Heart right ventricle (tissue), 16 donors: Measurements from ENCODE around the gene PSME1. TPM values are rescaled to one million over a fixed set of nuclear protein-coding genes. Genes with fewer than 3 reads are reported as not detected.

Experiments
- ATAC-seq, 8 donors: fragments of 200-7000 bp; cut with Tn5 transposase; one replicate each; pipeline ENCODE4 v1.9.1; 2020; ENCODE audit warnings: mild to moderate bottlenecking in 8 of 8, moderate library complexity in 8 of 8, moderate number of reproducible peaks in 1 of 8
- DNase-seq, 2 donors: peaks; one replicate each; pipeline ENCODE4 v3.0.0-alpha.2; 2020
- H3K27ac ChIP-seq, 10 donors: fragments of 200-600 bp; sonication (generic) in 2 of 10; one replicate each; pipeline versions ENCODE4 v1.5.0 to v1.8.0; 2020 to 2022; ENCODE audit warnings: mild to moderate bottlenecking in 3 of 10
- H3K27me3 ChIP-seq, 7 donors: fragments of 200-600 bp; one replicate each; pipeline ENCODE4 v1.8.0; 2021 to 2022; ENCODE audit warnings: mild to moderate bottlenecking in 2 of 7
- H3K36me3 ChIP-seq, 9 donors: fragments of 200-600 bp; sonication (generic) in 1 of 9; one replicate each; pipeline versions ENCODE4 v1.5.0 to v1.8.0; 2020 to 2022; ENCODE audit warnings: mild to moderate bottlenecking in 2 of 9
- H3K4me1 ChIP-seq, 9 donors: fragments of 200-600 bp; sonication (generic) in 1 of 9; one replicate each; pipeline versions ENCODE4 v1.5.0 to v1.8.0; 2020 to 2022; ENCODE audit warnings: mild to moderate bottlenecking in 4 of 9
- H3K4me3 ChIP-seq, 10 donors: fragments of 200-600 bp; sonication (generic) in 2 of 10; one replicate each; pipeline versions ENCODE4 v1.5.0 to v1.8.0; 2020 to 2022; ENCODE audit warnings: mild to moderate bottlenecking in 7 of 10, moderate library complexity in 2 of 10
- H3K9me3 ChIP-seq, 11 donors: fragments of 200-600 bp in 10 of 11; sonication (generic) in 2 of 11; one replicate each; pipeline versions ENCODE4 v1.5.0 to v1.8.0; 2013 to 2022; ENCODE audit warnings: mild to moderate bottlenecking in 2 of 11, control low read depth in 1 of 11, moderate library complexity in 1 of 11
- CTCF ChIP-seq, 9 donors: fragments of 200-600 bp; sonication (generic) in 2 of 9; IDR thresholded peaks; one replicate each; pipeline versions ENCODE4 v1.5.0 to v1.8.0; 2021 to 2022; ENCODE audit warnings: antibody characterized with exemption in 9 of 9, mild to moderate bottlenecking in 5 of 9, moderate library complexity in 1 of 9
- WGBS, 2 donors: extraction: QIAGEN DNeasy Blood & Tissue Kit; methylation state at CpG; one replicate each; pipeline ENCODE4 v1.1.7; 2013; ENCODE audit warnings: inconsistent platforms in 1 of 2; 5-methylcytosine and 5-hydroxymethylcytosine counted together
- intact Hi-C, 10 donors: fragments of 100-400 bp; cut with DNase I; formaldehyde crosslinking; loops; one replicate each; pipeline versions ENCODE4 v1.11.1 to v1.14.2; 2022
- polyA plus RNA-seq, 2 donors: library from polyadenylated mRNA; stranded (reverse); fragments of 200-250 nt; gene quantifications; one replicate each; pipeline ENCODE4 v1.2.3, GENCODE V29; 2013
- total RNA-seq, 10 donors: library from RNA; stranded (reverse); fragmentation: NEBNext Ultra II Directional in 3 of 10; extraction: Animal tissue kit (Norgen Biotek cat#: 25700) in 3 of 10; gene quantifications; one replicate each; pipeline versions ENCODE4 v1.2.1 to v1.2.4, GENCODE V29; 2021 to 2023
- donor health status: Arrhythmogenic right ventricular cardiomyopathy.
- donor health status: ischemic (EF 13 %, LVEDD 7.1; RV severe dilation, severe dysfunction).
- donor health status: healthy with polysubstance abuse.
- donor health status: DM: no; HTN: yes; CAD: no.
- donor health status: DM: no; HTN: no; CAD: no.
- donor health status: ischemic (EF 25% LVEDD 6.9; RV normal size, moderate dysfunction).
- donor health status: ischemic (EF 25% LVEDD 5.7; RV mildly dilated, moderate dysfunction).
- donor health status: healthy.
- donor health status: DM: yes; HTN: yes; CAD: no.
- donor health status: Ischemic cardiomyopathy.
- donor health status: ischemic (EF 35%, LVEDD 5.7; RV mildly dilated, moderate dysfunction).
- donor health status: nonischemic (EF 11% LVEDD 7.7; RV severe dilation, severe dysfunction).
- donor health status: DM: yes; HTN: yes; CAD: no.
- donor health status: PGD.
- donor health status: ischemic (EF 29% LVEDD 5.4; RV normal size, mild dysfunction).
- donor health status: nonischemic (EF 23%, LVEDD 6.1; RV moderate dilation, normal function).

PSME1 gene
- total and polyA plus RNA-seq, 12 donors = 84.3 to 341 (median 103) TPM

GRCh38 chr14:24145690-24146452, 9.9 kb downstream of the PSME1 start:
- intact Hi-C loops = loop anchor here in 4 of 10 donors (2.0 to 10.0 kb wide), 4 partner anchors 15 to 841 kb away; partner anchors contain the start of genes DCAF11 (in 3 of the 4), NRL (in 3 of the 4), BCL2L2 (in 1 of the 4) and IRF9 (in 1 of the 4)
- TF ChIP-seq CTCF (IDR thresholded peaks at IDR 0.05) = no peak
- Histone ChIP-seq H3K36me3 (peaks cover 0 to 55% (median 22%) of the 10 kb centered on the region in 9 donors), H3K4me3 (peak overlapping the region; percentile 75 to 96 (median 84)), H3K9me3 (no peaks in the 10 kb centered on the region), H3K4me1 (peaks cover 18 to 61% (median 35%) of the 10 kb centered on the region in 9 donors), H3K27ac (peak overlapping the region; percentile 79 to 97 (median 94)), H3K27me3 (no peaks in the 10 kb centered on the region)
- DNase-seq = no peak
- WGBS, 2 donors = 14% methylated on average over 9 of the region's 9 CpGs
- no peak for ATAC-seq

GRCh38 chr14:24146453-24146977, 10.5 kb downstream of the PSME1 start, which contains the start of gene PSME2:
TSS of gene PSME2 (minus strand) at chr14:24146610. CDS start at chr14:24146581, 29 bp downstream.
- 0% methylated on average over 25 of the region's 25 CpGs for WGBS, 2 donors
- Histone ChIP-seq H3K27me3 (no peaks in the 10 kb centered on the region), H3K27ac (peak within 1 kb of the TSS; percentile 79 to 97 (median 94)), H3K4me3 (peak within 1 kb of the TSS; percentile 75 to 96 (median 84)), H3K36me3 (peaks cover 0 to 61% (median 29%) of the 10 kb centered on the region in 9 donors), H3K9me3 (no peaks in the 10 kb centered on the region), H3K4me1 (peaks cover 18 to 61% (median 34%) of the 10 kb centered on the region in 9 donors)
- TF ChIP-seq CTCF (IDR thresholded peaks at IDR 0.05) = peak in 2 of 9 donors; percentile 7 to 21
- intact Hi-C loops = loop anchor here in 4 of 10 donors (2.0 to 10.0 kb wide), 4 partner anchors 14 to 842 kb away; partner anchors contain the start of genes DCAF11 (in 3 of the 4), NRL (in 3 of the 4), BCL2L2 (in 1 of the 4) and IRF9 (in 1 of the 4)
- peak; percentile 93 to 95 for DNase-seq
- ATAC-seq = peak; percentile 85 to 94 (median 89)

- intact Hi-C loops = loop anchor here in 4 of 10 donors (2.0 to 10.0 kb wide), 4 partner anchors 14 to 842 kb away; partner anchors contain the start of genes DCAF11 (in 3 of the 4), NRL (in 3 of the 4), BCL2L2 (in 1 of the 4) and IRF9 (in 1 of the 4)
- WGBS, 2 donors = 0 to 1% methylated on average over 55 to 57 of the region's 57 CpGs
- peak within 1 kb of the TSS; percentile 75 to 96 (median 84) for H3K4me3 ChIP-seq
- H3K27ac ChIP-seq = peak within 1 kb of the TSS; percentile 79 to 97 (median 94)
- H3K36me3 ChIP-seq = peaks cover 0 to 68% (median 34%) of the 10 kb centered on the region in 9 donors
- H3K27me3 ChIP-seq = no peaks in the 10 kb centered on the region
- H3K9me3 ChIP-seq = no peaks in the 10 kb centered on the region
- peaks cover 16 to 57% (median 30%) of the 10 kb centered on the region in 9 donors for H3K4me1 ChIP-seq
- no peak for TF ChIP-seq CTCF (IDR thresholded peaks at IDR 0.05)
- DNase-seq = peak; percentile 97 to 99
- peak; percentile 92 to 98 (median 95) for ATAC-seq
Observed at GRCh38 chr14:24146978-24147760, 11.2 kb downstream of the PSME1 start, which contains the start of gene RNF31. TSS of gene RNF31 (plus strand) at chr14:24147498. CDS start at chr14:24147699, 201 bp downstream.
